K562 (cell line): ENCODE data around the gene RGS9. TPM values are rescaled to one million over a fixed set of nuclear protein-coding genes. Genes with fewer than 3 reads are reported as not detected.
"Not testable (repeated sequence)": the region's sequence is repeated elsewhere in the genome, so short reads cannot be mapped to it uniquely, and the experiment has no call there.

ENCODE experiments used
- ATAC-seq: fragments of 200-7000 bp; cut with Tn5 transposase; 3 replicates; pipeline ENCODE4 v1.9.1; 2020; ENCODE audit warnings: moderate library complexity
- BruUV-seq: library from RNA; stranded (reverse); fragments of 400-500 nt; replicated peaks from 2 replicates; lab custom pipeline; 2021; lab: Mats Ljungman, UMichigan
- CTCF ChIA-PET: fragments of 300-600 bp; formaldehyde crosslinking; extraction: SDS; loops from one replicate; lab custom pipeline; 2021; ENCODE audit warnings: low intra/inter-chr PET ratio; lab: Yijun Ruan, JAX
- POLR2A ChIA-PET: fragments of 300-600, 350-650 bp; sonication (Branson Sonifier 250); formaldehyde crosslinking; extraction: SDS; loops from one replicate; lab custom pipeline; 2021; ENCODE audit warnings: antibody characterized with exemption, inconsistent platforms; lab: Yijun Ruan, JAX
- DNase-seq, 4 experiments: peaks; one replicate each; pipeline versions ENCODE4 v3.0.0 to v3.0.0-alpha.2; 2011 to 2018; ENCODE audit warnings: low spot score in 3 of 4, mixed read lengths in 3 of 4; ENCODE audit errors: extremely low read depth in 1 of 4
- FAIRE-seq: peaks from 2 replicates; lab custom pipeline; 2011; peaks lifted over from hg19 to GRCh38; lab: Jason Lieb, UNC
- H2AFZ ChIP-seq: 2 replicates; pipeline ENCODE4 v1.6.0; 2011; ENCODE audit warnings: low read depth, low read length, control low read depth, inconsistent platforms
- H3K27ac ChIP-seq: fragments of 200-600 bp; 3 replicates; pipeline ENCODE4 v1.8.0; 2011; ENCODE audit warnings: low read depth, mild to moderate bottlenecking, control low read depth, inconsistent platforms, low read length, moderate library complexity, mixed read lengths; ENCODE audit errors: extremely low read depth
- H3K27me3 ChIP-seq, 2 experiments: fragments of 300-600 bp in 1 of 2; 2 replicates in 1 of 2; 3 replicates in 1 of 2; pipeline versions ENCODE4 v1.6.0 to v1.8.0; 2011; ENCODE audit warnings: inconsistent platforms in 2 of 2, low read length in 2 of 2, mild to moderate bottlenecking in 1 of 2, mixed read lengths in 1 of 2, moderate library complexity in 1 of 2; ENCODE audit not compliant: control insufficient read depth in 2 of 2, insufficient read depth in 2 of 2
- H3K36me3 ChIP-seq: fragments of 300-600 bp; 3 replicates; pipeline ENCODE4 v1.8.0; 2011; ENCODE audit warnings: mild to moderate bottlenecking, low read length, inconsistent platforms; ENCODE audit not compliant: control insufficient read depth, insufficient read depth
- H3K4me1 ChIP-seq, 2 experiments: fragments of 200-600 bp in 1 of 2; replicated peaks in 1 of 2; 2 replicates in 1 of 2; 3 replicates in 1 of 2; pipeline versions ENCODE4 v1.5.1 to v1.8.0; 2011; ENCODE audit warnings: inconsistent platforms in 2 of 2, low read length in 2 of 2, mild to moderate bottlenecking in 1 of 2, mixed read lengths in 1 of 2, moderate library complexity in 1 of 2; ENCODE audit not compliant: control insufficient read depth in 2 of 2, insufficient read depth in 2 of 2
- H3K4me2 ChIP-seq: 2 replicates; pipeline ENCODE4 v1.6.1; 2011; ENCODE audit warnings: low read length, control low read depth, inconsistent platforms, mixed read lengths; ENCODE audit not compliant: insufficient read depth
- H3K4me3 ChIP-seq: fragments of 200-600 bp; sonication (generic), shearing (Covaris generic); 2 replicates; pipeline ENCODE4 v1.5.1; 2016; ENCODE audit warnings: control low read depth, inconsistent platforms
- H3K79me2 ChIP-seq: fragments of 200-600 bp; 3 replicates; pipeline ENCODE4 v1.8.0; 2011; ENCODE audit warnings: low read length, inconsistent platforms; ENCODE audit not compliant: control insufficient read depth, insufficient read depth
- H3K9ac ChIP-seq, 2 experiments: 2 replicates each; pipeline versions ENCODE4 v1.6.0 to v1.6.1; 2011; ENCODE audit warnings: low read depth in 2 of 2, low read length in 2 of 2, control low read depth in 1 of 2, inconsistent platforms in 1 of 2, mild to moderate bottlenecking in 1 of 2, mixed read lengths in 1 of 2; ENCODE audit not compliant: insufficient read depth in 1 of 2
- H3K9me1 ChIP-seq: one replicate; pipeline ENCODE4 v1.6.0; 2011; ENCODE audit warnings: inconsistent platforms, mild to moderate bottlenecking, low read length, moderate library complexity; ENCODE audit not compliant: control insufficient read depth, insufficient read depth
- H3K9me3 ChIP-seq: replicated peaks from 2 replicates; pipeline ENCODE4 v1.5.1; 2011; ENCODE audit warnings: low read depth, low read length, inconsistent platforms; ENCODE audit not compliant: control insufficient read depth, insufficient read depth
- H4K20me1 ChIP-seq: replicated peaks from 2 replicates; pipeline ENCODE4 v1.6.1; 2011; ENCODE audit warnings: low read length, inconsistent platforms, mixed read lengths; ENCODE audit not compliant: control insufficient read depth, insufficient read depth
- PKNOX1 ChIP-seq: fragments of 450-650 bp; IDR thresholded peaks from 2 replicates; pipeline ENCODE4 v1.6.1; 2016
- ZNF146 ChIP-seq: IDR thresholded peaks from one replicate; pipeline ENCODE4 v1.6.1; 2018; ENCODE audit warnings: missing compliant biosample characterization; ENCODE audit not compliant: unreplicated experiment
- WGBS: fragments of 100-300 bp; shearing (Covaris generic); methylation state at CpG from one replicate; pipeline ENCODE4 v1.1.6; 2016; ENCODE audit warnings: low coverage, mixed read lengths; ENCODE audit not compliant: insufficient coverage; ENCODE audit errors: missing lambda C conversion rate; 5-methylcytosine and 5-hydroxymethylcytosine counted together
- in situ Hi-C: fragments of 300-500 bp; cut with MboI; formaldehyde crosslinking; loops from 4 replicates; pipeline ENCODE4 v1.15.0; 2018; ENCODE audit warnings: inconsistent platforms, mixed read lengths
- intact Hi-C: fragments of 100-400 bp; cut with micrococcal nuclease; formaldehyde crosslinking; loops from 2 replicates; pipeline ENCODE4 v1.14.2; 2022
- polyA plus RNA-seq, 8 experiments: library from polyadenylated mRNA; depleted of rRNA in 4 of 8; stranded (reverse) in 5 of 8; unstranded in 3 of 8; fragments of >200 nt; fragmentation: Nextera tagmentation in 2 of 8; fragmentation: Illumina TruSeq in 1 of 8; extraction: Ambion mirVana in 2 of 8; extraction: Trizol in 1 of 8; gene quantifications; 2 replicates each; pipeline versions ENCODE4 v1.2.1 to v1.2.3, GENCODE V29; 2011 to 2014; ENCODE audit warnings: inconsistent platforms in 1 of 8, missing spikeins in 1 of 8
- total RNA-seq, 7 experiments: library from RNA; depleted of rRNA in 6 of 7; stranded (reverse); fragments of >200 nt in 6 of 7; fragmentation: Illumina TruSeq in 2 of 7; extraction: Trizol in 2 of 7; gene quantifications; 2 replicates each; pipeline versions ENCODE4 v1.2.1 to v1.2.3, GENCODE V29; 2011 to 2021; ENCODE audit warnings: low replicate concordance in 1 of 7

The RGS9 gene
- total and polyA plus RNA-seq, 9 of the 15 experiments (the other 6 are each of a cell fraction or from before 2014, with no cell fraction given), result 0.18 to 1.4 (median 0.55) TPM

GRCh38 chr17:65180752-65181236 lies 43.6 kb downstream of the RGS9 start:
- not testable (repeated sequence) for H3K27ac ChIP-seq, H3K4me1 ChIP-seq
- WGBS, result 79% methylated on average over 4 of the region's 4 CpGs

More at GRCh38 chr17:65180752-65181236, 43.6 kb downstream of the RGS9 start:
- H2AFZ ChIP-seq, POLR2A ChIA-PET, H4K20me1 ChIP-seq, BruUV-seq, H3K4me3 ChIP-seq, H3K27me3 ChIP-seq, in situ Hi-C loops, ATAC-seq, intact Hi-C loops, H3K36me3 ChIP-seq, H3K4me2 ChIP-seq, H3K9me1 ChIP-seq, DNase-seq, H3K9ac ChIP-seq, CTCF ChIA-PET, H3K79me2 ChIP-seq, FAIRE-seq, H3K9me3 ChIP-seq: not testable (repeated sequence)
- TF ChIP-seq ZNF146 (CRISPR knock-in tag) (peak; percentile 34), PKNOX1 (0 out of 2 replicates have a peak, but pooled peaks have one; percentile 6)
